H1 (cell line): Measurements from ENCODE around the gene JAKMIP1. TPM values are rescaled to one million over a fixed set of nuclear protein-coding genes. Genes with fewer than 3 reads are reported as not detected.

Experiments
- ATF2 ChIP-seq: IDR thresholded peaks from 2 replicates; pipeline ENCODE4 v1.6.1; 2012; ENCODE audit warnings: low read length, inconsistent platforms
- ATF3 ChIP-seq: IDR thresholded peaks from 2 replicates; pipeline ENCODE4 v1.6.1; 2011; ENCODE audit warnings: low read depth, mild to moderate bottlenecking, low read length; ENCODE audit not compliant: insufficient read depth
- BRCA1 ChIP-seq: IDR thresholded peaks from 2 replicates; pipeline ENCODE4 v1.6.1; 2012; ENCODE audit warnings: low read depth, low read length, improper control_type of control experiment
- CBX8 ChIP-seq: fragments of 300-800, 300-1000 bp; sonication (generic); IDR thresholded peaks from 2 replicates; pipeline ENCODE4 v1.7.1; 2016; ENCODE audit warnings: low read depth, low read length, borderline replicate concordance
- CHD1 ChIP-seq: IDR thresholded peaks from 2 replicates; pipeline ENCODE4 v1.6.1; 2012; ENCODE audit warnings: low read depth, low read length, improper control_type of control experiment
- CREB1 ChIP-seq: IDR thresholded peaks from 2 replicates; pipeline ENCODE4 v1.6.1; 2012; ENCODE audit warnings: inconsistent platforms
- JUN ChIP-seq: IDR thresholded peaks from 2 replicates; pipeline ENCODE4 v1.6.1; 2011; ENCODE audit warnings: low read depth, mild to moderate bottlenecking, improper control_type of control experiment, low read length
- JUND ChIP-seq: IDR thresholded peaks from 2 replicates; pipeline ENCODE4 v1.6.1; 2011; ENCODE audit warnings: mild to moderate bottlenecking, improper control_type of control experiment, low read length
- POLR2A ChIP-seq, 2 experiments: IDR thresholded peaks; 1 replicate in 1 of 2; 2 replicates in 1 of 2; pipeline ENCODE4 v1.6.1; 2011; ENCODE audit warnings: low read depth in 2 of 2, low read length in 2 of 2, mild to moderate bottlenecking in 2 of 2; ENCODE audit errors: control extremely low read depth in 1 of 2
- RNF2 ChIP-seq: fragments of 200-900, 300-1000 bp; sonication (generic); IDR thresholded peaks from 2 replicates; pipeline ENCODE4 v1.7.1; 2016; ENCODE audit warnings: borderline replicate concordance, low read depth, mild to moderate bottlenecking, antibody characterized with exemption, low read length; ENCODE audit not compliant: poor library complexity, severe bottlenecking; ENCODE audit errors: missing control alignments
- RXRA ChIP-seq: IDR thresholded peaks from 2 replicates; pipeline ENCODE4 v1.6.1; 2011; ENCODE audit warnings: low read depth, mild to moderate bottlenecking, low read length, moderate library complexity; ENCODE audit not compliant: insufficient read depth
- SIN3A ChIP-seq, 2 experiments: IDR thresholded peaks in 1 of 2; conservative IDR thresholded peaks in 1 of 2; 2 replicates each; pipeline ENCODE4 v1.6.1; 2011 to 2012; ENCODE audit warnings: low read length in 2 of 2, improper control_type of control experiment in 1 of 2, low read depth in 1 of 2, mild to moderate bottlenecking in 1 of 2
- SP4 ChIP-seq: IDR thresholded peaks from 2 replicates; pipeline ENCODE4 v1.6.1; 2012; ENCODE audit warnings: low read length, inconsistent platforms
- SRF ChIP-seq: IDR thresholded peaks from 2 replicates; pipeline ENCODE4 v1.6.1; 2011; ENCODE audit warnings: mild to moderate bottlenecking, low read depth, low read length, moderate library complexity
- SUZ12 ChIP-seq: fragments of 200-600 bp; sonication (generic); IDR thresholded peaks from 2 replicates; pipeline ENCODE4 v1.6.1; 2012; ENCODE audit warnings: mild to moderate bottlenecking, inconsistent platforms, low read length, moderate library complexity, mixed read lengths
- TAF1 ChIP-seq: IDR thresholded peaks from 2 replicates; pipeline ENCODE4 v1.6.1; 2011; ENCODE audit warnings: mild to moderate bottlenecking, low read depth, low read length
- TBP ChIP-seq: IDR thresholded peaks from 2 replicates; pipeline ENCODE4 v1.6.1; 2011; ENCODE audit warnings: low read depth, low read length, improper control_type of control experiment
- TCF12 ChIP-seq: IDR thresholded peaks from 2 replicates; pipeline ENCODE4 v1.6.1; 2011; ENCODE audit warnings: low read depth, mild to moderate bottlenecking, low read length
- TEAD4 ChIP-seq: IDR thresholded peaks from 2 replicates; pipeline ENCODE4 v1.6.1; 2012; ENCODE audit warnings: low read depth, low read length, inconsistent platforms, mixed read lengths
- polyA plus RNA-seq, 7 experiments: library from polyadenylated mRNA; depleted of rRNA in 3 of 7; stranded (reverse) in 5 of 7; unstranded in 2 of 7; fragments of >200 nt in 5 of 7; fragments of 200-250 nt in 2 of 7; gene quantifications; 1 replicate in 5 of 7; 2 replicates in 1 of 7; 4 replicates in 1 of 7; pipeline versions ENCODE4 v1.2.1 to v1.2.3, GENCODE V29; 2011 to 2013; ENCODE audit warnings: missing spikeins in 2 of 7, mixed read lengths in 2 of 7
- total RNA-seq: library from RNA; stranded (reverse); fragmentation: NEBNext Ultra II Directional; extraction: Animal tissue kit (Norgen Biotek cat#: 25700); gene quantifications from 2 replicates; pipeline ENCODE4 v1.2.1, GENCODE V29; 2021
- TF ChIP-seq, protein P1 (sequence below): IDR thresholded peaks from 2 replicates; pipeline ENCODE4 v1.6.1; 2012; ENCODE audit warnings: inconsistent platforms

JAKMIP1 gene
- total and polyA plus RNA-seq, 2 of the 8 experiments (the other 6 are each of a cell fraction or from before 2014, with no cell fraction given) = 2.5 to 4.4 TPM

GRCh38 chr4:6047130-6047673 lies 153.1 kb downstream of the JAKMIP1 start (continued):
- no peak for TF ChIP-seq TEAD4
- no peak for TF ChIP-seq BRCA1
- no peak; the same call in 1 of the 2 replicates for TF ChIP-seq TCF12
- no peak for TF ChIP-seq SRF
- TF ChIP-seq, protein P1, sequence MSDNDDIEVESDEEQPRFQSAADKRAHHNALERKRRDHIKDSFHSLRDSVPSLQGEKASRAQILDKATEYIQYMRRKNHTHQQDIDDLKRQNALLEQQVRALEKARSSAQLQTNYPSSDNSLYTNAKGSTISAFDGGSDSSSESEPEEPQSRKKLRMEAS = 0 out of 2 replicates have a peak, but pooled peaks have one; percentile 13
- TF ChIP-seq JUN = peak; percentile 48; the same call in 1 of the 2 replicates
- TF ChIP-seq TAF1 = no peak
- TF ChIP-seq CBX8 = no peak
- TF ChIP-seq POLR2A (IDR thresholded peaks at IDR 0.05; ENCODE audit: control extremely low read depth in 1 of 2, low read depth in 2 of 2, low read length in 2 of 2) = no peak
- peak; percentile 89 for TF ChIP-seq JUND
- TF ChIP-seq SIN3A (conservative IDR thresholded peaks at IDR 0.05 in 1 of 2, IDR thresholded peaks at IDR 0.05 in 1 of 2; ENCODE audit: low read depth in 1 of 2, low read length in 2 of 2) = no peak
- TF ChIP-seq CREB1 = no peak
- TF ChIP-seq CHD1 = no peak
- TF ChIP-seq RNF2 = no peak
- no peak for TF ChIP-seq SP4
- TF ChIP-seq ATF2 = no peak
- TF ChIP-seq TBP = no peak
- TF ChIP-seq ATF3 = 0 out of 2 replicates have a peak, but pooled peaks have one; percentile 41
- no peak for TF ChIP-seq RXRA
- no peak for TF ChIP-seq SUZ12
- TF ChIP-seq, all 59 proteins: peak for 7
